WTC11 (cell line): ENCODE results near the gene DCUN1D2. TPM values are rescaled to one million over a fixed set of nuclear protein-coding genes. Genes with fewer than 3 reads are reported as not detected.
A peak's percentile ranks its signal among the peaks of the same experiment; 100 is the strongest.

Experiments
- ATAC-seq: fragments of 200-7000 bp; cut with Tn5 transposase; 2 replicates; pipeline ENCODE4 v1.10.0; 2021; ENCODE audit warnings: mild to moderate bottlenecking, moderate library complexity
- CTCF ChIA-PET: fragments of 300-600 bp; sonication (Branson Sonifier 250); formaldehyde crosslinking; loops from one replicate; lab custom pipeline; 2021; ENCODE audit warnings: antibody characterized with exemption; lab: Charles Lee
- POLR2A ChIA-PET: fragments of 350-600 bp; sonication (Branson Sonifier 250); formaldehyde crosslinking; loops from one replicate; lab custom pipeline; 2021; ENCODE audit warnings: antibody characterized with exemption; lab: Charles Lee
- DNase-seq: peaks from one replicate; pipeline ENCODE4 v3.0.0; 2021; ENCODE audit warnings: low spot score
- H3K27ac Mint-ChIP-seq: 2 replicates; pipeline ENCODE4 v1.8.0; 2021; ENCODE audit warnings: mixed read lengths
- H3K27me3 Mint-ChIP-seq: 2 replicates; pipeline ENCODE4 v1.8.0; 2021; ENCODE audit warnings: low read depth, mild to moderate bottlenecking, moderate library complexity, mixed read lengths
- H3K36me3 Mint-ChIP-seq: 2 replicates; pipeline ENCODE4 v1.8.0; 2021; ENCODE audit warnings: mixed read lengths
- H3K4me1 Mint-ChIP-seq: 2 replicates; pipeline ENCODE4 v1.8.0; 2022; ENCODE audit warnings: mixed read lengths
- H3K4me3 Mint-ChIP-seq: 2 replicates; pipeline ENCODE4 v1.8.0; 2021; ENCODE audit warnings: mild to moderate bottlenecking, moderate library complexity, mixed read lengths
- H3K9me3 Mint-ChIP-seq: 2 replicates; pipeline ENCODE4 v1.8.0; 2021; ENCODE audit warnings: mixed read lengths
- ATF1 ChIP-seq: sonication (generic); formaldehyde crosslinking; IDR thresholded peaks from 2 replicates; pipeline ENCODE4 v1.8.1; 2023; ENCODE audit warnings: mild to moderate bottlenecking, moderate library complexity, missing genetic modification reagents
- CREM ChIP-seq: sonication (generic); formaldehyde crosslinking; IDR thresholded peaks from 2 replicates; pipeline ENCODE4 v1.8.1; 2022; ENCODE audit warnings: mild to moderate bottlenecking, missing genetic modification reagents, moderate library complexity
- EMX1 ChIP-seq: fragments of 250-450 bp; sonication (Bioruptor Pico); IDR thresholded peaks from 2 replicates; pipeline ENCODE4 v1.8.0; 2021; ENCODE audit warnings: mild to moderate bottlenecking
- HMGA2 ChIP-seq: fragments of 250-450 bp; sonication (Bioruptor Pico); IDR thresholded peaks from 2 replicates; pipeline ENCODE4 v1.4.0; 2021; ENCODE audit warnings: mild to moderate bottlenecking, moderate library complexity
- IRF2 ChIP-seq: sonication (generic); formaldehyde crosslinking; IDR thresholded peaks from 2 replicates; pipeline ENCODE4 v1.8.0; 2022; ENCODE audit warnings: low read depth, missing genetic modification reagents, borderline replicate concordance
- JUN ChIP-seq: sonication (generic); formaldehyde crosslinking; IDR thresholded peaks from 2 replicates; pipeline ENCODE4 v1.8.0; 2023; ENCODE audit warnings: mild to moderate bottlenecking, missing genetic modification reagents
- NR1H2 ChIP-seq: sonication (generic); formaldehyde crosslinking; IDR thresholded peaks from 2 replicates; pipeline ENCODE4 v1.9.0; 2021; ENCODE audit warnings: mild to moderate bottlenecking, moderate library complexity, missing genetic modification reagents
- SMAD4 ChIP-seq: sonication (generic); formaldehyde crosslinking; IDR thresholded peaks from 2 replicates; pipeline ENCODE4 v1.8.0; 2022; ENCODE audit warnings: mild to moderate bottlenecking, missing genetic modification reagents
- SP1 ChIP-seq: sonication (generic); formaldehyde crosslinking; conservative IDR thresholded peaks from 2 replicates; pipeline ENCODE4 v1.8.1; 2022; ENCODE audit warnings: missing genetic modification reagents
- ZBTB21 ChIP-seq: sonication (generic); formaldehyde crosslinking; IDR thresholded peaks from 2 replicates; pipeline ENCODE4 v1.8.1; 2023; ENCODE audit warnings: mild to moderate bottlenecking, missing genetic modification reagents, borderline replicate concordance
- total RNA-seq: library from RNA; stranded (reverse); gene quantifications from 3 replicates; pipeline ENCODE4 v1.2.3, GENCODE V29; 2021
- TF ChIP-seq, protein P1 (sequence below): fragments of 250-450 bp; sonication (Bioruptor Pico); IDR thresholded peaks from 2 replicates; pipeline ENCODE4 v1.9.0; 2021; ENCODE audit warnings: mild to moderate bottlenecking, borderline replicate concordance
- TF ChIP-seq, protein P2 (sequence below): sonication (generic); formaldehyde crosslinking; IDR thresholded peaks from 2 replicates; pipeline ENCODE4 v1.8.1; 2022; ENCODE audit warnings: mild to moderate bottlenecking, moderate library complexity, missing genetic modification reagents
- TF ChIP-seq, protein P3 (sequence below): sonication (generic); formaldehyde crosslinking; IDR thresholded peaks from 2 replicates; pipeline ENCODE4 v1.8.0; 2023; ENCODE audit warnings: mild to moderate bottlenecking, missing genetic modification reagents
- TF ChIP-seq, protein P4 (sequence below): sonication (generic); formaldehyde crosslinking; conservative IDR thresholded peaks from 2 replicates; pipeline ENCODE4 v1.8.1; 2022; ENCODE audit warnings: mild to moderate bottlenecking, missing genetic modification reagents
- TF ChIP-seq, protein P5 (sequence below): sonication (generic); formaldehyde crosslinking; IDR thresholded peaks from 2 replicates; pipeline ENCODE4 v1.8.1; 2023; ENCODE audit warnings: mild to moderate bottlenecking, missing genetic modification reagents, borderline replicate concordance
- TF ChIP-seq, protein P6 (sequence below): sonication (generic); formaldehyde crosslinking; IDR thresholded peaks from 2 replicates; pipeline ENCODE4 v1.8.1; 2022; ENCODE audit warnings: mild to moderate bottlenecking, missing genetic modification reagents, moderate library complexity, borderline replicate concordance

Gene DCUN1D2
- total RNA-seq, 1 experiment from 2014 or later, result 42.5 TPM

DNA sequence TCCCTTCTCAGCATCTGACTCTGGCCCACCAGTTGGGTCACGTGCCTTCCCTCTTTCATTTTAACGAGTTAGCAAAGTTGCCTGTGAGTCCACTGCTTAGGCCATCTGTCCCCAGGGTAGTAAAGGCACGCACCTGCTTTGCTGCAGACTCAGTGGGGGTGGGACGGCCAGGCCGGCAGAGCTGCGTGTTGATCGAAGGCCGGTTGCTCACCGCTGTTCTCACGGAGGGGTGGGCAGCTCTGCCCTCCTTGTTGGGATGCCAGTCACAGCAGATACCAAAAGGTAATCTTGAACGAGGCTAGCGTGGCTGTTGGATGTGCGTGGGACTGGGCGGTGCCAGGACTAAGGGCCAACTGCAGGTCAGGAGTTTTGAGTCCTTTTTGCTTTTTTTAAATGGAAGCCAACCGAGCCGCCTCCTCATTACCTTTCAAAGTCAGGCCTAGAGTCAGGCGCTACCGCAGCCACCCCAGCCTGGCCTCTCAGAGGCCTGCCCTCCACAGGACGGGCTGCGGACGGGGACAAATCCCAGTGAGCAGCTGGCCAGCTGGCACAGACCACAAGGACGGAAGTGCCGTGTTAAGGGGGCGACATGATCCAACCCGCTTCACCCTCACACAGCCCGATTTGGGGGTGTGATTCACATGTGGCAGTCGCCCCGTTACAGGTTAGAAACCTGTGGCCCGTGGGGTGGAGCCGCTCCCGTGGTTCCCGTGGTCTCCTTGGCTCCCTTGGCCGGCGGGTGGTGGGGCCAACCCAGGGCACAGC, 57.8 kb downstream of the DCUN1D2 start (continued):
- TF ChIP-seq ATF1 (CRISPR knock-in tag) (no peak), CREM (CRISPR knock-in tag) (no peak), HMGA2 (CRISPR knock-in tag) (no peak), JUN (CRISPR knock-in tag) (no peak)
- TF ChIP-seq, protein P1, sequence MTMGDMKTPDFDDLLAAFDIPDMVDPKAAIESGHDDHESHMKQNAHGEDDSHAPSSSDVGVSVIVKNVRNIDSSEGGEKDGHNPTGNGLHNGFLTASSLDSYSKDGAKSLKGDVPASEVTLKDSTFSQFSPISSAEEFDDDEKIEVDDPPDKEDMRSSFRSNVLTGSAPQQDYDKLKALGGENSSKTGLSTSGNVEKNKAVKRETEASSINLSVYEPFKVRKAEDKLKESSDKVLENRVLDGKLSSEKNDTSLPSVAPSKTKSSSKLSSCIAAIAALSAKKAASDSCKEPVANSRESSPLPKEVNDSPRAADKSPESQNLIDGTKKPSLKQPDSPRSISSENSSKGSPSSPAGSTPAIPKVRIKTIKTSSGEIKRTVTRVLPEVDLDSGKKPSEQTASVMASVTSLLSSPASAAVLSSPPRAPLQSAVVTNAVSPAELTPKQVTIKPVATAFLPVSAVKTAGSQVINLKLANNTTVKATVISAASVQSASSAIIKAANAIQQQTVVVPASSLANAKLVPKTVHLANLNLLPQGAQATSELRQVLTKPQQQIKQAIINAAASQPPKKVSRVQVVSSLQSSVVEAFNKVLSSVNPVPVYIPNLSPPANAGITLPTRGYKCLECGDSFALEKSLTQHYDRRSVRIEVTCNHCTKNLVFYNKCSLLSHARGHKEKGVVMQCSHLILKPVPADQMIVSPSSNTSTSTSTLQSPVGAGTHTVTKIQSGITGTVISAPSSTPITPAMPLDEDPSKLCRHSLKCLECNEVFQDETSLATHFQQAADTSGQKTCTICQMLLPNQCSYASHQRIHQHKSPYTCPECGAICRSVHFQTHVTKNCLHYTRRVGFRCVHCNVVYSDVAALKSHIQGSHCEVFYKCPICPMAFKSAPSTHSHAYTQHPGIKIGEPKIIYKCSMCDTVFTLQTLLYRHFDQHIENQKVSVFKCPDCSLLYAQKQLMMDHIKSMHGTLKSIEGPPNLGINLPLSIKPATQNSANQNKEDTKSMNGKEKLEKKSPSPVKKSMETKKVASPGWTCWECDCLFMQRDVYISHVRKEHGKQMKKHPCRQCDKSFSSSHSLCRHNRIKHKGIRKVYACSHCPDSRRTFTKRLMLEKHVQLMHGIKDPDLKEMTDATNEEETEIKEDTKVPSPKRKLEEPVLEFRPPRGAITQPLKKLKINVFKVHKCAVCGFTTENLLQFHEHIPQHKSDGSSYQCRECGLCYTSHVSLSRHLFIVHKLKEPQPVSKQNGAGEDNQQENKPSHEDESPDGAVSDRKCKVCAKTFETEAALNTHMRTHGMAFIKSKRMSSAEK (CRISPR knock-in tag), result no peak
- TF ChIP-seq, protein P2, sequence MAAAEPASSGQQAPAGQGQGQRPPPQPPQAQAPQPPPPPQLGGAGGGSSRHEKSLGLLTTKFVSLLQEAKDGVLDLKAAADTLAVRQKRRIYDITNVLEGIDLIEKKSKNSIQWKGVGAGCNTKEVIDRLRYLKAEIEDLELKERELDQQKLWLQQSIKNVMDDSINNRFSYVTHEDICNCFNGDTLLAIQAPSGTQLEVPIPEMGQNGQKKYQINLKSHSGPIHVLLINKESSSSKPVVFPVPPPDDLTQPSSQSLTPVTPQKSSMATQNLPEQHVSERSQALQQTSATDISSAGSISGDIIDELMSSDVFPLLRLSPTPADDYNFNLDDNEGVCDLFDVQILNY, result no peak

DNA sequence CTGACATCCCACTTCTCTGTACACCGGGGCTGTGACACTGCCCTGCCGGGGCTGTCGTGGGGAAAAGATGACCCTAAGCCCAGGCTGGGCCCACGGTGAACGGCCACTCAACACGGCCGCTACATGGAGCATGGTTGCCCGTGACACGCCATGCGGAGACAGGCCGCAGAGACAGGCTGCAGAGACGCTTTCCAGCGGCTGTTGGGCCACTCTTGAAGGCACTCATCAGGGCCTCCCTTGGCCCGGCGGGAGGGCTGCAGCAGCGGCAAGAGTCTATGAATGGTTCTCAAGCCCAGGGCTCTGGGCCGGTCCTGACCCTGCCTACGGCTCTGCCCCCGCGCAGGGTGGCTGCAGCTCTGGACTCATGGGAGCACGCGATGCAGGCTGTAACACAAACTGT, 59.3 kb downstream of the DCUN1D2 start:
- TF ChIP-seq, protein P3, sequence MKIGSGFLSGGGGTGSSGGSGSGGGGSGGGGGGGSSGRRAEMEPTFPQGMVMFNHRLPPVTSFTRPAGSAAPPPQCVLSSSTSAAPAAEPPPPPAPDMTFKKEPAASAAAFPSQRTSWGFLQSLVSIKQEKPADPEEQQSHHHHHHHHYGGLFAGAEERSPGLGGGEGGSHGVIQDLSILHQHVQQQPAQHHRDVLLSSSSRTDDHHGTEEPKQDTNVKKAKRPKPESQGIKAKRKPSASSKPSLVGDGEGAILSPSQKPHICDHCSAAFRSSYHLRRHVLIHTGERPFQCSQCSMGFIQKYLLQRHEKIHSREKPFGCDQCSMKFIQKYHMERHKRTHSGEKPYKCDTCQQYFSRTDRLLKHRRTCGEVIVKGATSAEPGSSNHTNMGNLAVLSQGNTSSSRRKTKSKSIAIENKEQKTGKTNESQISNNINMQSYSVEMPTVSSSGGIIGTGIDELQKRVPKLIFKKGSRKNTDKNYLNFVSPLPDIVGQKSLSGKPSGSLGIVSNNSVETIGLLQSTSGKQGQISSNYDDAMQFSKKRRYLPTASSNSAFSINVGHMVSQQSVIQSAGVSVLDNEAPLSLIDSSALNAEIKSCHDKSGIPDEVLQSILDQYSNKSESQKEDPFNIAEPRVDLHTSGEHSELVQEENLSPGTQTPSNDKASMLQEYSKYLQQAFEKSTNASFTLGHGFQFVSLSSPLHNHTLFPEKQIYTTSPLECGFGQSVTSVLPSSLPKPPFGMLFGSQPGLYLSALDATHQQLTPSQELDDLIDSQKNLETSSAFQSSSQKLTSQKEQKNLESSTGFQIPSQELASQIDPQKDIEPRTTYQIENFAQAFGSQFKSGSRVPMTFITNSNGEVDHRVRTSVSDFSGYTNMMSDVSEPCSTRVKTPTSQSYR (CRISPR knock-in tag), result no peak
- no peak for TF ChIP-seq NR1H2 (CRISPR knock-in tag)
- H3K36me3 Mint-ChIP-seq, result no peaks in the 10 kb centered on the region
- ChIA-PET POLR2A (no interaction called here), CTCF (interaction anchor here (1.2 kb wide), 1 partner anchor 20 kb away, joined by 3 read pairs; no protein-coding TSS in a partner anchor)
- no peak overlapping the region for H3K4me3 Mint-ChIP-seq
- no peaks in the 10 kb centered on the region for H3K9me3 Mint-ChIP-seq
- no peak for DNase-seq
- ATAC-seq, result peak; percentile 59
- peak overlapping the region; percentile 83; the same call in 1 of the 2 replicates for H3K27ac Mint-ChIP-seq
- no peaks in the 10 kb centered on the region for H3K27me3 Mint-ChIP-seq
- H3K4me1 Mint-ChIP-seq, result no peaks in the 10 kb centered on the region

DNA sequence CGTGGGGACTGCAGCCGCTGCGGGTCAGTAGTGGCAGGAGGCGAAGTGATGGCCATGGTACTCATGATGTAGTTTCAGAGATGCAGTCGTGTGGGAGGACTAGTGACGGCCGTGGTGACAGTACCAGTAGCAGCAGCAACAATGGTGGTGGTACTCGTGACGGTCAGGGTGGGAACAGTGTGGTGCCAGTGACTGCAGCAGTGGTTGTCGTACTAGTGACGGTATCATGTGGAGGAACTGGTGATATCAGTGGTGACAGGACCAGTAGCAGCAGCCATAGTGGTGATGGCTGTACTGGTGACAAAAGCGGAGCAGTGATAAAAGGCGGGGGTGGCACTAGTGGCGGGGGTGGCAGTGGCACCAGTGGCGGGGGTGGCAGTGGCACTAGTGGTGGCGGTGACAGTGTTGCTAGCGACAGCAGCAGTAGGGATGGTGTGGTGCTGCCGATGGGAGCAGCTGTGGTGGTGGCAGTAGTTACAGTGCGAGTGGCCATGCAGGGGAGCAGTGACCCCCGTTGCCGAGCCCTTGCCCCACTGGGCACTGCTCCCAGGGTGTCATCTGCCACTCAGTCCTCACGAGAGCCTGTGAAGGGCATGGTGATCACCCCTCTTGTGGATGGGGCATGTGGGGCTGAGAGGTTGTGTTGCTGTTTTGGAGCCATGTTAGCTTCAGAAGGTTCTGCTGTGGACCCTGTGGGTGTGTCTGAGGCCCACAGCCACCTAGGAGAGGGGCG, 60.0 kb downstream of the DCUN1D2 start:
- Mint-ChIP-seq H3K27ac (no peak overlapping the region), H3K27me3 (no peaks in the 10 kb centered on the region), H3K36me3 (no peaks in the 10 kb centered on the region), H3K9me3 (no peaks in the 10 kb centered on the region), H3K4me1 (no peaks in the 10 kb centered on the region), H3K4me3 (no peak overlapping the region)
- ATAC-seq (no peak), DNase-seq (no peak)
- CTCF ChIA-PET, result interaction anchor here (0.5 to 1.2 kb wide), 3 partner anchors 21 to 148 kb away, joined by 3 to 5 read pairs (median 4); no protein-coding TSS in a partner anchor
- POLR2A ChIA-PET, result interaction anchor here (0.6 kb wide), 1 partner anchor 9 kb away, joined by 3 read pairs; no protein-coding TSS in a partner anchor
- TF ChIP-seq SP1 (CRISPR knock-in tag), result no peak
- TF ChIP-seq, protein P4, sequence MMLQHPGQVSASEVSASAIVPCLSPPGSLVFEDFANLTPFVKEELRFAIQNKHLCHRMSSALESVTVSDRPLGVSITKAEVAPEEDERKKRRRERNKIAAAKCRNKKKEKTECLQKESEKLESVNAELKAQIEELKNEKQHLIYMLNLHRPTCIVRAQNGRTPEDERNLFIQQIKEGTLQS (CRISPR knock-in tag), result no peak
- TF ChIP-seq EMX1 (CRISPR knock-in tag), result no peak
- TF ChIP-seq, protein P5, sequence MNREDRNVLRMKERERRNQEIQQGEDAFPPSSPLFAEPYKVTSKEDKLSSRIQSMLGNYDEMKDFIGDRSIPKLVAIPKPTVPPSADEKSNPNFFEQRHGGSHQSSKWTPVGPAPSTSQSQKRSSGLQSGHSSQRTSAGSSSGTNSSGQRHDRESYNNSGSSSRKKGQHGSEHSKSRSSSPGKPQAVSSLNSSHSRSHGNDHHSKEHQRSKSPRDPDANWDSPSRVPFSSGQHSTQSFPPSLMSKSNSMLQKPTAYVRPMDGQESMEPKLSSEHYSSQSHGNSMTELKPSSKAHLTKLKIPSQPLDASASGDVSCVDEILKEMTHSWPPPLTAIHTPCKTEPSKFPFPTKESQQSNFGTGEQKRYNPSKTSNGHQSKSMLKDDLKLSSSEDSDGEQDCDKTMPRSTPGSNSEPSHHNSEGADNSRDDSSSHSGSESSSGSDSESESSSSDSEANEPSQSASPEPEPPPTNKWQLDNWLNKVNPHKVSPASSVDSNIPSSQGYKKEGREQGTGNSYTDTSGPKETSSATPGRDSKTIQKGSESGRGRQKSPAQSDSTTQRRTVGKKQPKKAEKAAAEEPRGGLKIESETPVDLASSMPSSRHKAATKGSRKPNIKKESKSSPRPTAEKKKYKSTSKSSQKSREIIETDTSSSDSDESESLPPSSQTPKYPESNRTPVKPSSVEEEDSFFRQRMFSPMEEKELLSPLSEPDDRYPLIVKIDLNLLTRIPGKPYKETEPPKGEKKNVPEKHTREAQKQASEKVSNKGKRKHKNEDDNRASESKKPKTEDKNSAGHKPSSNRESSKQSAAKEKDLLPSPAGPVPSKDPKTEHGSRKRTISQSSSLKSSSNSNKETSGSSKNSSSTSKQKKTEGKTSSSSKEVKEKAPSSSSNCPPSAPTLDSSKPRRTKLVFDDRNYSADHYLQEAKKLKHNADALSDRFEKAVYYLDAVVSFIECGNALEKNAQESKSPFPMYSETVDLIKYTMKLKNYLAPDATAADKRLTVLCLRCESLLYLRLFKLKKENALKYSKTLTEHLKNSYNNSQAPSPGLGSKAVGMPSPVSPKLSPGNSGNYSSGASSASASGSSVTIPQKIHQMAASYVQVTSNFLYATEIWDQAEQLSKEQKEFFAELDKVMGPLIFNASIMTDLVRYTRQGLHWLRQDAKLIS (CRISPR knock-in tag), result no peak
- no peak for TF ChIP-seq SMAD4 (CRISPR knock-in tag)
- no peak for TF ChIP-seq ZBTB21 (CRISPR knock-in tag)
- TF ChIP-seq IRF2 (CRISPR knock-in tag), result no peak
- TF ChIP-seq, protein P6, sequence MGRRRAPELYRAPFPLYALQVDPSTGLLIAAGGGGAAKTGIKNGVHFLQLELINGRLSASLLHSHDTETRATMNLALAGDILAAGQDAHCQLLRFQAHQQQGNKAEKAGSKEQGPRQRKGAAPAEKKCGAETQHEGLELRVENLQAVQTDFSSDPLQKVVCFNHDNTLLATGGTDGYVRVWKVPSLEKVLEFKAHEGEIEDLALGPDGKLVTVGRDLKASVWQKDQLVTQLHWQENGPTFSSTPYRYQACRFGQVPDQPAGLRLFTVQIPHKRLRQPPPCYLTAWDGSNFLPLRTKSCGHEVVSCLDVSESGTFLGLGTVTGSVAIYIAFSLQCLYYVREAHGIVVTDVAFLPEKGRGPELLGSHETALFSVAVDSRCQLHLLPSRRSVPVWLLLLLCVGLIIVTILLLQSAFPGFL (CRISPR knock-in tag), result no peak
